GM21390 (cell line): ENCODE results near the gene ASPHD2.

Source experiments
- ATAC-seq: cut with Tn5 transposase; IDR thresholded peaks from one replicate; pipeline ENCODE4 v1.9.1; 2021; ENCODE audit not compliant: unreplicated experiment

ASPHD2 gene

DNA sequence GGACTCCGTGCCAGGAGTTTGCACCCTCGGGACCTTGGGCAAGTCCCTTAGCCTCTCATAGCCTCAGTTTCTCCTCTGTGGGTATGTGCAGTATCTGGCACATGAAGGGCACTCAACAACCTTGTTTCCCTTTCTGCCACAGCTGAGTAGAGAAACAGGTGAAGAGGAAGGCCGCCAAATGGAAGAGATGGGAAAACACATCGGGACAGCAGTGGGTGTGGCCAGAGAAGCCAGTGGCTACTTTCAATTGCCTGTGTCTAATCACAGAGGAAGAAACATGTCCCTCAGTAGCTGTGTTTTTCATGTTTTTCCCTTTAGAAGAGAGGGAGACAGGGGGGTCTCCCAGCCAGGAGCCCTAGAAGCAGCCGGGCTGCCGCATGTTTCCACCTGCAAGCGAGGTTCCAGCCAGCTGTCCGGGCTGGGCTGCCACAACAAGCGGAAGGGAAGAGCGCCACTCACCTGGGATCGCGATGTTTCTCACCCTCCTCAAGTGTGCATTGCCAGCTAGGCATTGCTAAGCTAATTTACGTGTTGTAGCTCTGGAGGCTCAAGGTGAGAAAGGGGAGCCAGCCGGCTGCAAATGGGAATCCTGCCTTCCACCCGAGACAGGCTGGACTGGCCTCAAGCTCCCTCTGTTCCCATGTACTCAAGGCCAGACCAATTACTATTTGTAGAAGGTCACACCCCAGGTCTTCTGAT, 16.7 kb downstream of the ASPHD2 start:
- ATAC-seq, result no peak

DNA sequence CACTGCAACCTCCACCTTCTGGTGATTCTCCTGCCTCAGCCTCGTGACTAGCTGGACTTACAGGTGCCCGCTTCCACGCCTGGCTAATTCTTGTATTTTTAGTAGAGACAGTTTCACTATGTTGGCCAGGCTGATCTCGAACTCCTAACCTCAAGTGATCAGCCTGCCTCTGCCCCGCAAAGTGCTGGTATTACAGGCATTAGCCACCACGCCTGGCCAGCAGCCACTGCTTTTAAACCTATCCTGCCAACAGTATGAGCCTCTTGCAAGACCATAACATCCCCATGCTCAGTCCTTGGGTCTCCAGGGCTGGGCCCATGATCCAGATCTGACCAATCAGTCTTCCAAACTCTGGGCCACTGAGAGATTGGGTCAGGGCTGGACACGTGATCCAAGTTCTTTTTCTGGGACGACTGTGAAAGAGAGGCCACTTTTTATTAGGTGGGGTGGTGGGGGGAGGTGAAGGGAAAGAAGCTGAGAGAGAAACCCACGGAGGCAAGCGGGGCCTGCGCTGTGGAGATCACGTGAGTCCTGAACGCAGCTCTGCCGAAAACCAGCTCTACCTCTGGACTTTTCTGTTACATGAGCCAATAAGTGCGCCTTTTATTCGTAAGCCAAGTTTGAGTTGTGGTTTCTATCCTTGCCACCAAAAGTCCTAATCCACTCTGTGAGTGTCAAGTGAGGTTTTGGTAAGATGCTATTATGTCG, 17.9 kb downstream of the ASPHD2 start:
- no peak for ATAC-seq

DNA sequence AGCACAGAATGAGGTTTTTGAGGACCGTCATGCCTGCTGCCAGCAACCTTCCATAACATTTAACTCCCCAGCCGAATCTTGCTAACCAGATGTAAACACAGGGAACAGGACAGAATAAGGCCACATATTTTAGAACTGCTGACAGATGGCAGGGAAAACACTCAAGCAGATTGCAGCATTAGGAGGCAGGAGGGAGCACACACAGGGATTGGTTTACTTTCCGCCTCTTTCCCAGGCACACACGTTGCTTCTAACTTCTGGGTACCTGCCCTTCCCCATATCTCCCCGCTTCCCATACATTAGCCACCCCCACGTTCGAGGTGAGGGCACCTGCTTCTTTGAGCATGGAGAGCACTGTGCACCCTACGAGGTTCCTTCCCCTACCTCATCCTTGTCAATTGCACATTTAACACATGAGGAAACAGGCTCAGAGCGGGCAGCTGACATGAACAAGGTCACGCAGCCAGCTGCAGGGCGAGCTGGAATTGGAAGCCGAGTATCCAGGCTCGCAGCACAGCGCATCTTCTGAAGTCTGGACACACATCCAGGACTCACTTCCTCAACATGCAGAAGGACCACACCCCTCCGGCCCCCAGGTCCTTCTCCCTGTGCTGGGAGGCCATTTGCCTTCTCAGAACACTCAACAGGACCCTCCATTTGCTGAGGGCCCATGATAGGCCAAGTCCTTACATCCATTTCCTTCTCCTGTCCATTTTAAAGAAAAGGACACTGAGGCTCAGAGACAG, 18.7 kb downstream of the ASPHD2 start:
- ATAC-seq, result no peak

DNA sequence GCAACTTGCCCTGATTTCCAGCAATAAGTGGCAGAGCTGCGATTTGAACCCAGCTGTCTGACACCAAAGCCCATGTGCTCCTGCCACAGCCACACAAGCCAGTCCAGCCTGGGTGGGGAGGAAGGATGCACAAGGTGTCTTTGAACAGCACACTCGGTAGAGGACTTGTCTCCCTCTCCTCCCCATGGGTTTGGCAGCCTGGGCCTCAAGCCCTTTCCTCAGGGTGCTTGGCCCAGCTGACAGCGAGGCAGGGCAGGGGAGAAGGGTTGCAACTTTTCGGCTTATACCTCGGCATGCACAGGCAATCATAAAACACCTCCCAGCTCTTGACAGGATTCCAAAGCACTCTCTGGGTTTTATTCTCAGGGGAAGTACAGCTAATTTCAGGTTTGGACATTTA, 19.3 kb downstream of the ASPHD2 start:
- no peak for ATAC-seq

DNA sequence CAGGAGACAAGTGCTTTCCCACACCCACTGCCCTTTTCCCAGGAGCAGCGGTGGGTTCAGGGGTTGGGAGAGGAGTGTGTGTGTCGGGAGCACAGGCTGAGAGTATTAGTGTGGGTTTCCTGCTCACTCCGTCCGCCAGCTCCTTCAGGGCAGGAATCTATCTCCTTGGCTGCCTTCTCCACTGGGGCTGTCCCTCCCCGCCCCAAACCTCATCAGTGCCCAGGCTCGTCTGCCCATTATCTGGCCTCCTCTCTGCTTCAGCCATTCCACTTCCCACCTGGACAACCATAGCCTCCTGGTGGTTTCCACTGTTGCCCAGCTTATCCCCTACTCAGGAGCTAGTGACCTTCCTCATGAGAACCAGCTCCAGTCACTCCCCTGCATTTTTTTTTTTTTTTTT, 19.9 kb downstream of the ASPHD2 start:
- ATAC-seq, result no peak

DNA sequence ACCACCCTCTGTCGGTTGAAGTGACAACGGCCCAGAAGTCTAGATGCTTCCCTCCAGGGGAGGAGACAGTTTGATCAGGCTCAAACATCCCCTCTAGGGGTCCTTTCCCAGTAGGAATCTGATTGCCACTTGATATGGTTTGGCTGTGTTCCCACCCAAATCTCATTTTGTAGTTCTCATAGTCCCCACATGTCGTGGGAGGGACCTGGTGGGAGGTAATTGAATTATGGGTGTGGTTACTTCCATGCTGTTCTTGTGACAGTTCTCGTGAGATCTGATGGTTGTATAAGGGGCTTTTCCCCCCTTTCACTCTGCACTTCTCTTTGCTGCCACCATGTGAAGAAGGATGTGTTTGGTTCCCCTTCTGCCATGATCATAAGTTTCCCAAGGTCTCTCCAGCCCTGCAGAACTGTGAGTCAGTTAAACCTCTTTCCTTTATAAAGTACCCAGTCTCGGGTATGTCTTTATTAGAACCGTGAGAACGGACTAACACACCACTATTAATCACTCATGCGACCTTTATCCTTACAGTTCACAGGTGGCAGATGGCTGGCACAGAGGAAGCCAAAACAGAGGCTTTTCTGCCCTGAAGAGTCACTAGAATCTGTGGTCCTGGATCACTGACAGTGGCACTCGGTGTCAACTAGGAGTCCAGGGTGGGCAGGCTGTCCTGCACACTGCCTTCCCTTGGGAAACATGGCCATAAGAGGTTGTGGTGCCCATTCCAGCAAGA, 21.6 kb downstream of the ASPHD2 start:
- ATAC-seq, result no peak

DNA sequence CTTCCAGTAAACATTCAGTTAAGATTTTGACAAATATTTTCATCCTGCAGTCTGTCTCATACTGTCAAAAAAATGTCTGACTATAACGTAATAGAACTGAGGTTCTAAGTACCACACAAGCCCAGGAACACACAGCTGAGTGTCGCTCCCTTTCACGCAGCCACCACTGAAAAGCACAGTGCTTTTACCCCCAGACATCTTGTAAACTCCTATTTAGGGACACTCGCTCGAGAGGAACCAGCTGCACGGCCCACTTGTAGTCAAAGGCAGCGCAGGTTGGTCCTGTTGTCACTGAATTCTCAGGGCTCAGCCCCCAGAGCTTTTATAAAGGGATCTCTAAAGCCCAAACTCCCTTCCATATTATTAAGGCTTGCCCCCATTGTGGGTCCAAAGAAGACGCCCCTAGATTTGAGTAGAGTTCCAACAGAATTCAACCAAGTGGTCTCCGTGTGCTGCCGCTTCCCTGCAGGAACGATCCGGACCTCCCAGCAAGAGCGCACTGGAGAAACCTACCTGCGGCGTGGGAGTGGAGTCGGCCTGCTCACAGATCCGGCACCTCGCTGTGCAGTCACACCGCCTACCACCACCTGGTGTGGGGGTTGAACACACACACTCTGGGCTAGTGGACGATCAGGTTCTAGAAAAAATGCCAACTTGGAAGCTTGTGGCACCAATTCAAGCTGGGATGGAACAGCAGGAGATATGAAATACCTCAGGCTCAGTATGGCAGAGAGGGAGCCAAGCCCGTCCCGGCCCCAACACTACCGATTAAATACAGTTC, 23.4 kb downstream of the ASPHD2 start:
- no peak for ATAC-seq

DNA sequence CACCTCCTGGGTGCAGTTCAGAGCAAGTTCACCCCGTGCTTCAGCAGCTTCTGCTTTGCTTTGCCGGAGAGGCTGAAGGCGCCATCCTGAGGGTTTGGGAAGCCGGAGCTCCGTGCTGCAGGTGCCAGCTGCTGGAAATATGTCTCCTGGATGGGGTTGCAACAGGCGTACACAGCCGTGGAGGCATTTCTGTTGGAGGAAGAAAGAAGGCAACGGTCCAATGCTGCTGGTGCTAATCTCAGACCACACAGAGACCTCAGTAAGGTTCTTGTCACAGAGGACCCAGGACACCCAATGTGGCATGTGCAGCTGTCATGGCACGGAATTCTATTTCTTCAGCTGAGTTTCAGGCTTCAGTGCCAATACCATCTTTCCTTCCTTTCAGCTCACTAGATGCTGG, 24.2 kb downstream of the ASPHD2 start:
- ATAC-seq, result no peak

DNA sequence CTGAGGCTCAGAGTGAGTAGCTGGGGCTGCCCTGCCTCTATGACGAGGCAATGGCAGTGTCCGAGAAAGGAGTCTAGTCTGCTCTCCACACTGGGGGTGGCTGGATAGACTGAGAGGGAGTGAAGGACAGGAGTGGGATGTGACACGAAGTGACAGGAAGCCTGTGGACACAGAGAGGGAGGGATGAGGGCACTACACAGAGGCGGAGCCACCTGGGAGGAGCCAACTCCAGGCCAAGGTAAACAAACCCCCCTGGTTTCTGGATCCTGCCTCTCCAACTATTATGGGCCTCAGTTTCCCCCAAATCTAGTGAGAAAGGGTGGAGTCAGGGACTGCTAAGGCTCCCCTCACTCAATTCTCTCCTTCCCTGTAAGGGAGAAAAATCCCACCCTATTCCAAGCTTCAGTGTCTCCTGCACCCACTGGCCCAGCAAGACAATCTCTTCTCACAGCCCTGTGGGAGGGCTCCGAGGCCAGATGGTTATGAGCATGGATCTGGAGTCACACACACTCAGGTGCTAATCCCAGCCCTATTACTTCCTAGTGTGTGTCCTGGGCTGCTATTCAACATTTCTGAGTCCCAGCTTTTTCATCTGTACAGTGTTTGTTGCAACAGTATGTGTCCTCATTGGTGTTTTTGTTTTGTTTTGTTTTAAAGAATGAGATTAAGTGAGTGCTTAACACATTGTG, 24.9 kb downstream of the ASPHD2 start:
- ATAC-seq, result no peak

DNA sequence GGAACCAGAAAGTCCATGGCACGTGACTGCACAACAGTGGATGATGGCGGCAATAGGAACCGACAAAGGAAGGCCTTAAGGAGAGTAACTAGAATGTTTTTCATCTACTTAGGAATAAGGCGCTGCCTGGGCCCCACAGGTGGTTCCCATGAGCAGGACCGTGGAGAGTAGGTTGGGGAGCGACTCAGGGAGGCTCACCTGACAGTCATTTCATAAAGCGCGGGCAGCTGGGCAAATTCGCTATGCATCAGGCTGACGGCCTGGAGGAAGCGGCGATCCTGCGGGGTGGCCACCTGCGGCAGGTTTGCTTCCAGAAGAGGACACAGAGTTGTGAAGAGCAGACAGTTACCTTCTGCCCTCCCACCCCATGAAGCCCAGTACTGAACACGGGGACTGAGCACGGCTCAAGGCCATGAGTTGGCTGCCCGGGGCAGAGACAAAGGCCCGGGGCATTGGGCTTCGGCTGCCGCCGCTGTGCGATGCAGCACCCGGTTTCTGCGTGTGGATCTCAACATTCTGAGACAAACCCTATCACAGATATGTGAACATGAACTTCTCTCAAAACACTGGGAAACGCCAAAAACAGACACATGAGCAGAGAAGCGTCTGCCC, 28.7 kb downstream of the ASPHD2 start:
- no peak for ATAC-seq

DNA sequence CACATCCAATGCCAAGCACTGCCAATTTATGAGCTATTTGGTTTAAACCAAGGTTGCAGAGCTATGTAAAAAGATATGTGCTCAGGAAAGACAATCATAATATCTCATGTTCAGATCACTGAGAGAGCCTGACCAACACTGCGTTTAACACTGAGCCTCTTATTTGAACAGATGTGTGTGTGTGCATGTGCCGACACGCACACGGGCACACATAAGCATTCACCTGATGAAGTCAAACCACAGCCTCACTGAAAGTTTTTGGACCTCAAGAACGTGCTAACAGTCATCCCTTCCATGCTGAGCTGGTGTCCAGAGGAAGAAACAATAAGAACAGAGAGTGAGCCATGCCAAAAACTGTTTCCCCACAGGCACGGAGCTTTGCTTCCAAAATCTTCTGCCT, 31.1 kb downstream of the ASPHD2 start:
- no peak for ATAC-seq

DNA sequence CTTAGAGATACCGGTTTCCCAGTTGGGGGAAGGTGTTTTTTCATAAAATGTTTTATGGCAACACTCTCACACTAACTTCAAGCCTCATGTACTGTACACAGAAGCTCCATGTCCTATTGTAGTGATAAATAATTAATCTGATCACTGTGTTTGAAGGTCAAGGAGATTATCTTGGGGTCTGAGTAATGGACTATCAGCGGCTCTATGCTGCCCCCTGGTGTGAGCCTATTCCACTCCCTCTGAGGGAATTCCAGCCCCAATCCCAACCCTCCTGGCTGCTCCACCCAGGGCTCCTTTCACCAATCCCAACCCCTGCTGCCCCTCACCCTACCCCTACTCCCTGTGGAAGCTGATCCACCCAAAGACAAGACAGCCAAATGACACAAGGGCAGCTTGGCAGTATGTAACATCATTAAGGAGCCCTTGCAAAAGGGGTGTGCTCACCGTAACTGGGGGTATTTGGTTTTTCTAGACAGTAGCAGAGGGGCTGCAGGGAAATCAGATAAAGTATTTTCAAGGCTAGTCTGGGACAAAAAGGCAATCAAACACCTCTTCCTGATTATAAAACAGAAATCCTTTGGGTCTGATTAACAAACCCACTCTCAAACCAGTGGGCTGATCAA, 32.2 kb downstream of the ASPHD2 start:
- ATAC-seq, result no peak

DNA sequence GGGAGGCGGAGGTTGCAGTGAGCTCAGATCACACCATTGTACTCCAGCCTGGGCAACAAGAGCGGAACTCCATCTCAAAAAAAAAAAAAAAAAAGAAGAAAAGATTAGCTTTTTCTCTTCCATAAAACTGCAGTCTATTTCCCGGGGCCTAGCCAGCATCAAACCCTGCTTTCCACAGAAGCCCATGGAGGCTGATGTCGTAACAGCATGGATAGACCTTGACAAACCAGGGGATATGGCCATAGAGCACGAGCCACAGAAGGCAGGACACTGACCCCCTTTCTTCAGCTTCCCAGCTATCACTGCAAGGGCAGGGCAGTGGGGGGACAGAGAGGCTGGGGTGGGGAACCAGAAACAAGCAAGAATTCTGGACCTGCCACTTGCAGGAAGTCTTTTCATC, 33.0 kb downstream of the ASPHD2 start:
- no peak for ATAC-seq

DNA sequence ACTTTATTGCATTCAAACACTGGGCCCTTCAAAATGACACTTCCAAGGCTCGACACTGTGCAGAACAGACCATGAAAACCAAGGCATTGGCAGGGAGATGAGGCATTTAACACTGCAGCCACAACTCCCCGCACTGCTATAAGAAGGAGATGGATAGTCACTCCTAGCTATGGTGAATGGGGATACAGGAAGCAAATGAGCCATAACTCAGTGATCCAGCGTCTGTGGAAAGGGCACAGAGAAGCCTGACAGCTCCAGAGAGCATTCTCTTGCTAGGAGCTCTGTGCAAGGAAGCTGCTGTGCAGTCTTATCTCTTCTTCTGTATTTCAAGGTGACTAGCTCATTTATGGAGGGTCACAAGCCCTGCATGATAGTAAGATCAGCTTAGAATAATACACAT, 33.6 kb downstream of the ASPHD2 start:
- ATAC-seq, result no peak

DNA sequence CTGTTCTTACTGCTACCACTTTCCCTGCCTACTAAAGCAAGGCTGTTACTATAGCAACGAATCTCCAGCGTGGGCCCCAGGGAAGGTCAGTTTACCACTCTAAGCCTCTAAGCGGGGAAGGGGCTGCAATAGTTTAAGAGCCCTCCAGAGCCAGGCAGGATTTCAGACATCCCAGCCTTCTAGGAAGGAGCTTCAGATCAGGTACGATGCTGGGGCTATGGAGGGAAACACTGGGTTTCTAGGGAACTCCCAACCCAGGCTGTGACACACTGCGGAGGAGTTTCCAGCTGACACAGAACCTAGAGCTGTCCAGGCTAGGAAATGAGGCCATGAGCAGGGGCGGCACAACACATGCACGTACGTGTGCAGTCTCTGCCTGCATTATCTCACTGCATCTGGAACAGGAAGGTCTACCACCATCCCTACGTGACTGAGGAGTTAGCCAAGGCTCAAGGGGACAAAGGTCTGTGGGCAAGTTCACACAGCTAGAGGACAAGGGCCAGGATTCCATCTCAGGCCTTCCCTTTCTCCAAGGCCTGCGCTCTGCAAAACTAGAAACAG, 34.1 kb downstream of the ASPHD2 start:
- ATAC-seq, result no peak

DNA sequence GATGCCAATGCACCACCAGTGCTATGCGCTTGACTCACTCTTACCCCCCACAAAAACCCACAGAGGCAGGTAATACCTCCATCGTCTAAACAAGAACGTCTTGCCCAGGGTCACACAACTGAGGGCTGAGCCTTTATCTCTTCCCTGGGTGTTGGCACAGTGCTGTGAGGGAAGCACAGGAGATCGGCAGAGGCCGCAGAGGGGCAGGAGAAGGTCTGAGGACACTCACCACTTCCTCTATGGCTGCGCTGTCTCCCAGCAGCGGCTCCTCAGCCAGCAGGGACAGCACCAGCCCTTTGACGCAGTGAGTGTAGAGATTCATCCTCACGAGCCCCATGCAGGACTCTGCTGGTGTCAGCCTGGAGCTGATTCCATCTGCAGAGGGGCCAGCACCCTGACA, 34.6 kb downstream of the ASPHD2 start:
- ATAC-seq, result no peak

DNA sequence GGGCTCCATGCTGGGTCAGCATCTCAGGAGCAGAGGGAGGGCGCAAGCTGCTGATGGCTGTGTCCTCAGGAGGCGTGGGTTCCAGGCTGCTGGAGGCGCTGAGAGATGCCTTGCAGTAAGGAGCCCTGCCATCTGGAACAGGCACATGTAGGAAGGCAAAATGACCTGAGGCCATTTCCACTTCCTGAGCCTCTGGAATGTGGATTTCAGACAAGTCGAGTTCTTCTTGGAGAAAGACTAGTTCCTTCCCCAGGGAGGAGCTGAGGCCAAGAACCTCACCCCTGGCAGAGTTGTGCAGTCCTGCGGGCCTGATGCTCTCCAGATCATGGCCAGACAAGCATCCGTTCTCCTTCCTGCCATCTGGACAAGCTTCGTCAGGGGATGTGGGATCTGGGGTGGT, 35.3 kb downstream of the ASPHD2 start:
- no peak for ATAC-seq

DNA sequence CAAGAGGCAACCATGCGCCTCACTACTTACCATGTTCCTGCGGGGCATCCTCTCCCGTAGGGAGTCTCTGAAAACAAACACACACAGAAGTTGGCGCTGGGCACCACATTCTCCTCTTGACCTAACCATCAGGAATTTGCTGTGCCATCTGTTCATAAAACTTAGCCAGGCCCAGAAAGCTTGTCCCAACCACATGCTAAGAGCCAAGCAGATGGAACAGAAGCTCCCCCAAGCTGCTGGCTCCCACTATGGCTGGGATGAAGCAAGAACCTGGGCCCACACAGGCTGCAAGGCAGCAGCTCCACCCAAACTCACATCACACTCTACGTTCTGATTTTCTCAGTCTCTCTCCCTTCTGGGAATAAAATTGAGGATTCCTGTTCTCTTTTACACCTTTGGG, 37.1 kb downstream of the ASPHD2 start:
- no peak for ATAC-seq

DNA sequence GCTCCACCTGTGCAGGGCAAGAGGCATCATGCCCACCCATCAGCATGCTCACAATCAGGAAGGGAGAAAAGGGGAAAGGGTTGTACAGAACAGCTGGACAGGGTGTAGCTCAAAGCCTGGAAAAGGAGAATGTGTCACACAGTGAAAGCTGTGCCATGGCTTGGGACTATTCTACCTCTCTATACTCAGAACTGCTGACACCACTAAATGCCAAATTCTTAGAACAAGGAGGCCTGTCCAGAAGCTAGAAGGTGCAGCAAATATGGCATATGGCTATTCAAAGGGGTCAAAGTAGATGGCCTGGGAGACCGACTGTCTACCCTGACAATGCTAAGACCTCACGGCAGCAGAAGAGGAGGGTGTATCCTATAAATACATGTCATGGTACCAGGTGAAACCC, 41.7 kb downstream of the ASPHD2 start:
- no peak for ATAC-seq
